ENCODE results near the gene C18orf54. TPM values are rescaled to one million over a fixed set of nuclear protein-coding genes. Genes with fewer than 3 reads are reported as not detected.

C18orf54 gene
- total RNA-seq, 3 donors from 2014 or later (not counting 1 experiment from before 2014, with no cell fraction given), result 1.8 to 3.2 (median 2.0) TPM

- no peaks in the 10 kb centered on the region for H3K36me3 ChIP-seq (ENCODE audit: control insufficient read depth, insufficient read depth, low read length)
- 88% methylated on average over 2 of the region's 2 CpGs for WGBS (ENCODE audit: insufficient coverage)
- H3K4me3 ChIP-seq (ENCODE audit: low read length), result no peak overlapping the region
- peaks cover 7 to 17% of the 10 kb centered on the region in 2 donors for H3K27me3 Mint-ChIP-seq (ENCODE audit: low read depth in 2 of 2)
- H3K27me3 ChIP-seq (ENCODE audit: control insufficient read depth, insufficient read depth, low read length), result no peaks in the 10 kb centered on the region
- H3K27ac Mint-ChIP-seq, result no peak overlapping the region
- H3K4me1 ChIP-seq (ENCODE audit: control insufficient read depth, insufficient read depth, low read length), result no peaks in the 10 kb centered on the region
- no peak for DNase-seq
- no peak for ATAC-seq
- no peaks in the 10 kb centered on the region for H3K9me3 ChIP-seq (ENCODE audit: control insufficient read depth, insufficient read depth, low read length)
- no peak overlapping the region for H3K4me3 Mint-ChIP-seq
- H3K4me1 Mint-ChIP-seq, result no peaks in the 10 kb centered on the region
- no peak overlapping the region for H3K27ac ChIP-seq (ENCODE audit: low read length)
- no peaks in the 10 kb centered on the region for H3K9me3 Mint-ChIP-seq
- TF ChIP-seq CTCF (IDR thresholded peaks at IDR 0.05), result no peak
- H3K36me3 Mint-ChIP-seq, result no peaks in the 10 kb centered on the region
- intact Hi-C loops (cut with micrococcal nuclease), result loop anchor here (10.0 kb wide), 1 partner anchor 60 kb away; the partner anchor contains the start of genes C18orf54 and STARD6
Observed at GRCh38 chr18:54415086-54415485, 57.4 kb downstream of the C18orf54 start.

GRCh38 chr18:54416436-54416835 is 58.7 kb downstream of the C18orf54 start:
- WGBS (ENCODE audit: insufficient coverage), result 86% methylated on average over 2 of the region's 3 CpGs
- Histone ChIP-seq H3K4me1 (ENCODE audit: control insufficient read depth, insufficient read depth, low read length) (no peaks in the 10 kb centered on the region), H3K4me3 (ENCODE audit: low read length) (no peak overlapping the region), H3K27ac (ENCODE audit: low read length) (no peak overlapping the region), H3K27me3 (ENCODE audit: control insufficient read depth, insufficient read depth, low read length) (no peaks in the 10 kb centered on the region), H3K9me3 (ENCODE audit: control insufficient read depth, insufficient read depth, low read length) (no peaks in the 10 kb centered on the region), H3K36me3 (ENCODE audit: control insufficient read depth, insufficient read depth, low read length) (no peaks in the 10 kb centered on the region)
- Mint-ChIP-seq H3K9me3 (no peaks in the 10 kb centered on the region), H3K27ac (no peak overlapping the region), H3K27me3 (ENCODE audit: low read depth in 2 of 2) (peaks cover 14 to 18% of the 10 kb centered on the region in 2 donors), H3K4me3 (no peak overlapping the region), H3K36me3 (no peaks in the 10 kb centered on the region), H3K4me1 (no peaks in the 10 kb centered on the region)
- DNase-seq, result no peak
- TF ChIP-seq CTCF (IDR thresholded peaks at IDR 0.05), result no peak
- intact Hi-C loops (cut with micrococcal nuclease), result loop anchor here (10.0 kb wide), 1 partner anchor 62 kb away; the partner anchor contains the start of genes C18orf54 and STARD6
- no peak for ATAC-seq

- Mint-ChIP-seq H3K27ac (no peak overlapping the region), H3K27me3 (ENCODE audit: low read depth in 2 of 2) (peaks cover 14 to 34% of the 10 kb centered on the region in 2 donors), H3K9me3 (no peaks in the 10 kb centered on the region), H3K4me3 (no peak overlapping the region), H3K36me3 (no peaks in the 10 kb centered on the region), H3K4me1 (no peaks in the 10 kb centered on the region)
- TF ChIP-seq CTCF (IDR thresholded peaks at IDR 0.05), result no peak
- H3K4me3 ChIP-seq (ENCODE audit: low read length), result no peak overlapping the region
- ATAC-seq (no peak), DNase-seq (no peak)
- no peaks in the 10 kb centered on the region for H3K9me3 ChIP-seq (ENCODE audit: control insufficient read depth, insufficient read depth, low read length)
- intact Hi-C loops (cut with micrococcal nuclease), result no loop called here
- no peak overlapping the region for H3K27ac ChIP-seq (ENCODE audit: low read length)
- H3K4me1 ChIP-seq (ENCODE audit: control insufficient read depth, insufficient read depth, low read length), result no peaks in the 10 kb centered on the region
- no CpG with 5 or more reads among the region's 2 CpGs for WGBS (ENCODE audit: insufficient coverage)
- no peaks in the 10 kb centered on the region for H3K27me3 ChIP-seq (ENCODE audit: control insufficient read depth, insufficient read depth, low read length)
- H3K36me3 ChIP-seq (ENCODE audit: control insufficient read depth, insufficient read depth, low read length), result no peaks in the 10 kb centered on the region
Observed at GRCh38 chr18:54423831-54424230, 66.1 kb downstream of the C18orf54 start.

- no peak for ATAC-seq
Observed at GRCh38 chr18:54426085-54426665, 68.5 kb downstream of the C18orf54 start.

More at GRCh38 chr18:54426085-54426665, 68.5 kb downstream of the C18orf54 start:
- Mint-ChIP-seq H3K4me1 (no peaks in the 10 kb centered on the region), H3K4me3 (no peak overlapping the region), H3K27me3 (ENCODE audit: low read depth in 2 of 2) (peaks cover 10 to 20% of the 10 kb centered on the region in 2 donors), H3K27ac (no peak overlapping the region), H3K36me3 (no peaks in the 10 kb centered on the region), H3K9me3 (no peaks in the 10 kb centered on the region)
- H3K36me3 ChIP-seq (ENCODE audit: control insufficient read depth, insufficient read depth, low read length), result no peaks in the 10 kb centered on the region
- no peaks in the 10 kb centered on the region for H3K27me3 ChIP-seq (ENCODE audit: control insufficient read depth, insufficient read depth, low read length)
- no peak overlapping the region for H3K27ac ChIP-seq (ENCODE audit: low read length)
- H3K4me1 ChIP-seq (ENCODE audit: control insufficient read depth, insufficient read depth, low read length), result no peaks in the 10 kb centered on the region
- intact Hi-C loops (cut with micrococcal nuclease), result no loop called here
- no peak for DNase-seq
- H3K9me3 ChIP-seq (ENCODE audit: control insufficient read depth, insufficient read depth, low read length), result no peaks in the 10 kb centered on the region
- no peak for TF ChIP-seq CTCF (IDR thresholded peaks at IDR 0.05)
- no CpG with 5 or more reads among the region's 2 CpGs for WGBS (ENCODE audit: insufficient coverage)
- H3K4me3 ChIP-seq (ENCODE audit: low read length), result no peak overlapping the region

Data from natural killer cell (primary cell).